Panc1 (cell line): ENCODE measurements around the gene METTL15. TPM values are rescaled to one million over a fixed set of nuclear protein-coding genes. Genes with fewer than 3 reads are reported as not detected.
A peak's percentile ranks its signal among the peaks of the same experiment; 100 is the strongest.

Source experiments
- ATAC-seq: fragments of 200-7000 bp; cut with Tn5 transposase; 2 replicates; pipeline ENCODE4 v1.9.1; 2020; ENCODE audit warnings: mild to moderate bottlenecking, moderate library complexity
- BruUV-seq: library from RNA; stranded (reverse); fragments of 400-500 nt; replicated peaks from 2 replicates; lab custom pipeline; 2021; lab: Mats Ljungman, UMichigan
- CTCF ChIA-PET: fragments of 300-600 bp; sonication (Branson Sonifier 250); formaldehyde crosslinking; loops from one replicate; lab custom pipeline; 2022; ENCODE audit warnings: antibody characterized with exemption; lab: Charles Lee
- POLR2A ChIA-PET: fragments of 300-600 bp; sonication (Branson Sonifier 250); formaldehyde crosslinking; loops from one replicate; lab custom pipeline; 2022; ENCODE audit warnings: antibody characterized with exemption; lab: Charles Lee
- DNase-seq: peaks from one replicate; pipeline ENCODE4 v3.0.0-alpha.2; 2010; ENCODE audit warnings: low read depth, low spot score
- H3K27ac ChIP-seq: 2 replicates; pipeline ENCODE4 v1.5.1; 2011; ENCODE audit warnings: mild to moderate bottlenecking, low read length, inconsistent platforms
- H3K27me3 ChIP-seq: fragments of 200-500 bp; sonication (Bioruptor generic); 2 replicates; pipeline ENCODE4 v1.6.0; 2014; ENCODE audit warnings: low read length, inconsistent platforms; ENCODE audit not compliant: control insufficient read depth, insufficient read depth
- H3K36me3 ChIP-seq: fragments of 200-500 bp; sonication (Bioruptor generic); 2 replicates; pipeline ENCODE4 v1.5.1; 2014; ENCODE audit warnings: inconsistent platforms, mild to moderate bottlenecking, low read length, moderate library complexity; ENCODE audit not compliant: control insufficient read depth, insufficient read depth
- H3K4me1 ChIP-seq: 2 replicates; pipeline ENCODE4 v1.5.1; 2011; ENCODE audit warnings: inconsistent platforms, mild to moderate bottlenecking, low read length, moderate library complexity; ENCODE audit not compliant: control insufficient read depth, insufficient read depth
- H3K4me3 ChIP-seq, 2 experiments: 2 replicates each; pipeline ENCODE4 v1.5.1; 2011 to 2012; ENCODE audit warnings: low read depth in 2 of 2, low read length in 2 of 2, mild to moderate bottlenecking in 2 of 2, inconsistent platforms in 1 of 2, moderate library complexity in 1 of 2
- H3K9me3 ChIP-seq: fragments of 200-500 bp; sonication (Bioruptor generic); 2 replicates; pipeline ENCODE4 v1.5.1; 2014; ENCODE audit warnings: low read depth, mild to moderate bottlenecking, inconsistent platforms, low read length, moderate library complexity; ENCODE audit not compliant: control insufficient read depth, insufficient read depth
- POLR2AphosphoS5 ChIP-seq: IDR thresholded peaks from 2 replicates; pipeline ENCODE4 v1.6.1; 2012; ENCODE audit warnings: mild to moderate bottlenecking, low read depth, low read length, moderate library complexity
- SIN3A ChIP-seq: IDR thresholded peaks from 2 replicates; pipeline ENCODE4 v1.6.1; 2012; ENCODE audit warnings: low read depth, mild to moderate bottlenecking, low read length, moderate library complexity, borderline replicate concordance; ENCODE audit not compliant: insufficient read depth
- TCF7L2 ChIP-seq: IDR thresholded peaks from 2 replicates; pipeline ENCODE4 v1.6.1; 2011; ENCODE audit warnings: mild to moderate bottlenecking, low read depth, low read length, inconsistent platforms
- in situ Hi-C: cut with HindIII; loops from 2 replicates; pipeline ENCODE4 v1.10.0; 2016; ENCODE audit warnings: low sequenced_read_pairs, low pct_unique_long_range_greater_than_20kb
- intact Hi-C: fragments of 100-400 bp; cut with micrococcal nuclease; formaldehyde crosslinking; loops from one replicate; pipeline ENCODE4 v1.10.0; 2022; ENCODE audit not compliant: unreplicated experiment
- total RNA-seq: library from RNA; stranded (reverse); gene quantifications from one replicate; pipeline ENCODE4 v1.2.1, GENCODE V29; 2021; ENCODE audit not compliant: unreplicated experiment
- TF ChIP-seq, protein P1 (sequence below), 2 experiments: IDR thresholded peaks; 2 replicates each; pipeline ENCODE4 v1.6.1; 2011 to 2012; ENCODE audit warnings: low read depth in 2 of 2, control low read depth in 1 of 2, low read length in 1 of 2, mild to moderate bottlenecking in 1 of 2, moderate library complexity in 1 of 2; ENCODE audit not compliant: insufficient read depth in 1 of 2
- TF ChIP-seq, protein P2 (sequence below): fragments of 450-650 bp; IDR thresholded peaks from 2 replicates; pipeline ENCODE4 v1.5.1; 2017; ENCODE audit warnings: mild to moderate bottlenecking

The METTL15 gene
- total RNA-seq, 1 experiment from 2014 or later, result 11.4 TPM

DNA sequence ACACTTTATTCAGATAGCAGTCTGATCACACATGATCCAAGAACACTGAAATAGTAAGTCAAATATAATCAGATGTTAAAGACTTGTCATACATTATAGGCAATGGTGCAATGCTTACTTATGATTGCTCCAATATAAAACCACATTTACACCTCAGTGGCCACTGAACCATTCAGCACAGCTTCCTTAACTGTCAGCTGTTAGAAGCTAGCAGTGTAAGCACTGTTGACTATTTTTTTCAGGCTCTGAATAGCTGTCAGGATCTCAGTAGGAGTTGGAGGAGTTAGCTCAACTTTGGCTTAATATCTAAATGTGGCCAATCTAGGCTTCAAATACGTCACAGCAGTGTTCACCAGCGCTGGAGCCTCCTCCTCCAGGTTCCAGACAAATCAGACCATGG is 36.6 kb downstream of the METTL15 start:
- Histone ChIP-seq H3K4me3 (no peak overlapping the region), H3K27ac (no peak overlapping the region), H3K36me3 (no peaks in the 10 kb centered on the region), H3K4me1 (peaks cover 7% of the 10 kb centered on the region; the same call in 1 of the 2 replicates), H3K27me3 (no peaks in the 10 kb centered on the region), H3K9me3 (no peaks in the 10 kb centered on the region; the same call in 1 of the 2 replicates)
- TF ChIP-seq TCF7L2 (no peak), SIN3A (no peak), POLR2AphosphoS5 (no peak)
- TF ChIP-seq, protein P1, sequence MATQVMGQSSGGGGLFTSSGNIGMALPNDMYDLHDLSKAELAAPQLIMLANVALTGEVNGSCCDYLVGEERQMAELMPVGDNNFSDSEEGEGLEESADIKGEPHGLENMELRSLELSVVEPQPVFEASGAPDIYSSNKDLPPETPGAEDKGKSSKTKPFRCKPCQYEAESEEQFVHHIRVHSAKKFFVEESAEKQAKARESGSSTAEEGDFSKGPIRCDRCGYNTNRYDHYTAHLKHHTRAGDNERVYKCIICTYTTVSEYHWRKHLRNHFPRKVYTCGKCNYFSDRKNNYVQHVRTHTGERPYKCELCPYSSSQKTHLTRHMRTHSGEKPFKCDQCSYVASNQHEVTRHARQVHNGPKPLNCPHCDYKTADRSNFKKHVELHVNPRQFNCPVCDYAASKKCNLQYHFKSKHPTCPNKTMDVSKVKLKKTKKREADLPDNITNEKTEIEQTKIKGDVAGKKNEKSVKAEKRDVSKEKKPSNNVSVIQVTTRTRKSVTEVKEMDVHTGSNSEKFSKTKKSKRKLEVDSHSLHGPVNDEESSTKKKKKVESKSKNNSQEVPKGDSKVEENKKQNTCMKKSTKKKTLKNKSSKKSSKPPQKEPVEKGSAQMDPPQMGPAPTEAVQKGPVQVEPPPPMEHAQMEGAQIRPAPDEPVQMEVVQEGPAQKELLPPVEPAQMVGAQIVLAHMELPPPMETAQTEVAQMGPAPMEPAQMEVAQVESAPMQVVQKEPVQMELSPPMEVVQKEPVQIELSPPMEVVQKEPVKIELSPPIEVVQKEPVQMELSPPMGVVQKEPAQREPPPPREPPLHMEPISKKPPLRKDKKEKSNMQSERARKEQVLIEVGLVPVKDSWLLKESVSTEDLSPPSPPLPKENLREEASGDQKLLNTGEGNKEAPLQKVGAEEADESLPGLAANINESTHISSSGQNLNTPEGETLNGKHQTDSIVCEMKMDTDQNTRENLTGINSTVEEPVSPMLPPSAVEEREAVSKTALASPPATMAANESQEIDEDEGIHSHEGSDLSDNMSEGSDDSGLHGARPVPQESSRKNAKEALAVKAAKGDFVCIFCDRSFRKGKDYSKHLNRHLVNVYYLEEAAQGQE (IDR thresholded peaks at IDR 0.05; ENCODE audit: insufficient read depth in 1 of 2, low read depth in 2 of 2, low read length in 1 of 2), result no peak
- TF ChIP-seq, protein P2, sequence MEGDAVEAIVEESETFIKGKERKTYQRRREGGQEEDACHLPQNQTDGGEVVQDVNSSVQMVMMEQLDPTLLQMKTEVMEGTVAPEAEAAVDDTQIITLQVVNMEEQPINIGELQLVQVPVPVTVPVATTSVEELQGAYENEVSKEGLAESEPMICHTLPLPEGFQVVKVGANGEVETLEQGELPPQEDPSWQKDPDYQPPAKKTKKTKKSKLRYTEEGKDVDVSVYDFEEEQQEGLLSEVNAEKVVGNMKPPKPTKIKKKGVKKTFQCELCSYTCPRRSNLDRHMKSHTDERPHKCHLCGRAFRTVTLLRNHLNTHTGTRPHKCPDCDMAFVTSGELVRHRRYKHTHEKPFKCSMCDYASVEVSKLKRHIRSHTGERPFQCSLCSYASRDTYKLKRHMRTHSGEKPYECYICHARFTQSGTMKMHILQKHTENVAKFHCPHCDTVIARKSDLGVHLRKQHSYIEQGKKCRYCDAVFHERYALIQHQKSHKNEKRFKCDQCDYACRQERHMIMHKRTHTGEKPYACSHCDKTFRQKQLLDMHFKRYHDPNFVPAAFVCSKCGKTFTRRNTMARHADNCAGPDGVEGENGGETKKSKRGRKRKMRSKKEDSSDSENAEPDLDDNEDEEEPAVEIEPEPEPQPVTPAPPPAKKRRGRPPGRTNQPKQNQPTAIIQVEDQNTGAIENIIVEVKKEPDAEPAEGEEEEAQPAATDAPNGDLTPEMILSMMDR, result no peak
- in situ Hi-C loops (no loop called here), intact Hi-C loops (no loop called here)
- no peak for DNase-seq
- ATAC-seq, result no peak
- POLR2A ChIA-PET, result no interaction called here
- CTCF ChIA-PET, result interaction anchor here (0.6 kb wide), 1 partner anchor 877 kb away, joined by 3 read pairs; no protein-coding TSS in a partner anchor
- BruUV-seq, result no TSS peak

DNA sequence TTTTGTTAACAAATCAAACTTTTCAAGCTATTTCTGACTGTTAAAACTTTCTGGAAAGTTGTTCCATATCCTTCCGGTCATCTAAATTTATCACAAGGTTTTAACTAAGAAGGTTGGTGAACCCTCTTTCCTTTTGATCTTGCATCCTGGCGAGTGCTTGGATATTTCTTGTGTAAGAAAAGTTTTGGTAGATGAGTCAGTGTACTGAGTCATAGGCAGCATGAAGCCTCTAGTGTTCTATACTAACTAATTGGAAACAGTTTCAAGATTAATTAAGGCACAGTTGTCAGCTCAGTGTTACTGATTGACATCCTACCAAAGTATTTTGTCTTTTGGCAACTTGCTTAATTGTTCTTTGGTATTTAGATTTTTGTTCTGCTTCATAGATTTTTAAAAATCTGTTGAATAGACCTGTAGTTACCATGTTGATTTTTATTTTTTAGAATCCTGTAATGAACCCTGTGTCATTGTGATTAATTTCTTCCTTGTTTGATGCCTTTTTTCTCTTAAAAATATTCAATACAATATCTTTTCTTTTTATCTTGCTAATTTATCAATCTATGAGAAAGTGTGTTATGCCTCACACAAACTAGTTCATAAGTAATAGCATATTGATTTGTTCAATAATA is 38.0 kb downstream of the METTL15 start:
- intact Hi-C loops, result no loop called here
- no TSS peak for BruUV-seq
- ATAC-seq, result peak; percentile 86
- H3K27ac ChIP-seq, result no peak overlapping the region
- peak; percentile 37; the same call in 1 of the 2 replicates for TF ChIP-seq TCF7L2
- TF ChIP-seq, protein P2, result no peak
- TF ChIP-seq, protein P1 (IDR thresholded peaks at IDR 0.05; ENCODE audit: insufficient read depth in 1 of 2, low read depth in 2 of 2, low read length in 1 of 2), result no peak
- no peaks in the 10 kb centered on the region for H3K36me3 ChIP-seq
- H3K4me1 ChIP-seq, result peaks cover 7% of the 10 kb centered on the region; the same call in 1 of the 2 replicates
- peak; percentile 53 for DNase-seq
- no peaks in the 10 kb centered on the region for H3K9me3 ChIP-seq
- no peaks in the 10 kb centered on the region for H3K27me3 ChIP-seq
- H3K4me3 ChIP-seq, result no peak overlapping the region
- in situ Hi-C loops, result no loop called here
- POLR2A ChIA-PET, result no interaction called here
- CTCF ChIA-PET, result no interaction called here
